ENCODE data around the gene TNIK.
"Not testable (repeated sequence)": the region's sequence is repeated elsewhere in the genome, so short reads cannot be mapped to it uniquely, and the experiment has no call there.

The TNIK gene

GRCh38 chr3:171427771-171428320 lies 32.4 kb downstream of the TNIK start:
- Histone ChIP-seq H3K4me3 (IDR thresholded peaks at IDR 0.05; ENCODE audit: insufficient read depth, low read depth, low read length) (no peak overlapping the region), H3K4me2 (no peak overlapping the region), H3K36me3 (ENCODE audit: insufficient read depth) (no peaks in the 10 kb centered on the region), H3K27me3 (ENCODE audit: insufficient read depth, low read depth) (no peaks in the 10 kb centered on the region), H2AFZ (ENCODE audit: low read depth) (no peak overlapping the region), H3K9ac (no peak overlapping the region), H3K4me1 (ENCODE audit: low read depth, poor library complexity, severe bottlenecking) (no peaks in the 10 kb centered on the region), H3K27ac (no peak overlapping the region), H3K79me2 (ENCODE audit: insufficient read depth, low read depth) (no peaks in the 10 kb centered on the region), H4K20me1 (ENCODE audit: insufficient read depth) (no peaks in the 10 kb centered on the region)
- no peak for TF ChIP-seq CTCF (conservative IDR thresholded peaks at IDR 0.05; ENCODE audit: low read depth, low read length)

- H3K79me2 ChIP-seq (ENCODE audit: insufficient read depth, low read depth); H3K4me3 ChIP-seq (IDR thresholded peaks at IDR 0.05; ENCODE audit: insufficient read depth, low read depth, low read length); H3K9ac ChIP-seq; H3K4me2 ChIP-seq; H2AFZ ChIP-seq (ENCODE audit: low read depth); H3K27me3 ChIP-seq (ENCODE audit: insufficient read depth, low read depth); H3K27ac ChIP-seq; H4K20me1 ChIP-seq (ENCODE audit: insufficient read depth); H3K4me1 ChIP-seq (ENCODE audit: low read depth, poor library complexity, severe bottlenecking); H3K36me3 ChIP-seq (ENCODE audit: insufficient read depth): not testable (repeated sequence)
These were observed 36.1 kb downstream of the TNIK start for GRCh38 chr3:171424063-171424462.

GRCh38 chr3:171422855-171423254 lies 37.4 kb downstream of the TNIK start:
- H3K27me3 ChIP-seq (ENCODE audit: insufficient read depth, low read depth); H3K4me1 ChIP-seq (ENCODE audit: low read depth, poor library complexity, severe bottlenecking); H4K20me1 ChIP-seq (ENCODE audit: insufficient read depth); H2AFZ ChIP-seq (ENCODE audit: low read depth); H3K9ac ChIP-seq; H3K79me2 ChIP-seq (ENCODE audit: insufficient read depth, low read depth); H3K4me2 ChIP-seq; H3K36me3 ChIP-seq (ENCODE audit: insufficient read depth); H3K27ac ChIP-seq; H3K4me3 ChIP-seq (IDR thresholded peaks at IDR 0.05; ENCODE audit: insufficient read depth, low read depth, low read length): not testable (repeated sequence)

- H3K79me2 ChIP-seq (ENCODE audit: insufficient read depth, low read depth), result no peaks in the 10 kb centered on the region
- H3K36me3 ChIP-seq (ENCODE audit: insufficient read depth), result no peaks in the 10 kb centered on the region
- H3K27ac ChIP-seq, result no peak overlapping the region
- no peak overlapping the region for H3K4me3 ChIP-seq (IDR thresholded peaks at IDR 0.05; ENCODE audit: insufficient read depth, low read depth, low read length)
- no peak for TF ChIP-seq CTCF (conservative IDR thresholded peaks at IDR 0.05; ENCODE audit: low read depth, low read length)
- no peak overlapping the region for H2AFZ ChIP-seq (ENCODE audit: low read depth)
- no peaks in the 10 kb centered on the region for H3K4me1 ChIP-seq (ENCODE audit: low read depth, poor library complexity, severe bottlenecking)
- no peak overlapping the region for H3K4me2 ChIP-seq
- H3K27me3 ChIP-seq (ENCODE audit: insufficient read depth, low read depth), result no peaks in the 10 kb centered on the region
- no peak overlapping the region for H3K9ac ChIP-seq
- H4K20me1 ChIP-seq (ENCODE audit: insufficient read depth), result no peaks in the 10 kb centered on the region
These were observed 39.5 kb downstream of the TNIK start for GRCh38 chr3:171420667-171421066.

GRCh38 chr3:171419457-171419856 lies 40.7 kb downstream of the TNIK start:
- no peaks in the 10 kb centered on the region for H3K27me3 ChIP-seq (ENCODE audit: insufficient read depth, low read depth)
- H3K4me1 ChIP-seq (ENCODE audit: low read depth, poor library complexity, severe bottlenecking), result no peaks in the 10 kb centered on the region
- no peaks in the 10 kb centered on the region for H3K79me2 ChIP-seq (ENCODE audit: insufficient read depth, low read depth)
- no peak overlapping the region for H3K4me2 ChIP-seq
- no peak overlapping the region for H3K9ac ChIP-seq
- no peaks in the 10 kb centered on the region for H4K20me1 ChIP-seq (ENCODE audit: insufficient read depth)
- H3K4me3 ChIP-seq (IDR thresholded peaks at IDR 0.05; ENCODE audit: insufficient read depth, low read depth, low read length), result no peak overlapping the region
- no peaks in the 10 kb centered on the region for H3K36me3 ChIP-seq (ENCODE audit: insufficient read depth)
- no peak for TF ChIP-seq CTCF (conservative IDR thresholded peaks at IDR 0.05; ENCODE audit: low read depth, low read length)
- H3K27ac ChIP-seq, result no peak overlapping the region
- H2AFZ ChIP-seq (ENCODE audit: low read depth), result no peak overlapping the region
